CD4-positive, CD25-positive, alpha-beta regulatory T cell (primary cell): ENCODE data around the gene COPA. TPM values are rescaled to one million over a fixed set of nuclear protein-coding genes. Genes with fewer than 3 reads are reported as not detected.

ENCODE experiments used
- ATAC-seq, 2 donors: fragments of 150-1000 bp; cut with Tn5 transposase; one replicate each; pipeline ENCODE4 v1.10.0; 2021; ENCODE audit warnings: low read depth in 2 of 2, moderate number of reproducible peaks in 2 of 2, moderate library complexity in 1 of 2
- DNase-seq, 3 donors: peaks; one replicate each; pipeline versions ENCODE4 v3.0.0 to v3.0.0-alpha.2; 2012 to 2022; ENCODE audit warnings: mixed read lengths in 1 of 3
- H3K27ac ChIP-seq: one replicate; pipeline ENCODE4 v1.7.0; 2013; ENCODE audit warnings: mild to moderate bottlenecking, low read length; ENCODE audit not compliant: insufficient read depth, poor library complexity, severe bottlenecking
- H3K27me3 ChIP-seq: one replicate; pipeline ENCODE4 v1.7.0; 2013; ENCODE audit warnings: low read length; ENCODE audit not compliant: control insufficient read depth, insufficient read depth
- H3K36me3 ChIP-seq: one replicate; pipeline ENCODE4 v1.7.0; 2013; ENCODE audit warnings: mild to moderate bottlenecking, low read length, moderate library complexity; ENCODE audit not compliant: control insufficient read depth, insufficient read depth
- H3K4me1 ChIP-seq: 2 replicates; pipeline ENCODE4 v1.7.0; 2013; ENCODE audit warnings: mild to moderate bottlenecking, low read length; ENCODE audit not compliant: insufficient read depth, control insufficient read depth, poor library complexity, severe bottlenecking
- H3K4me3 ChIP-seq: one replicate; pipeline ENCODE4 v1.7.0; 2013; ENCODE audit warnings: low read depth, mild to moderate bottlenecking, low read length, moderate library complexity
- H3K9me3 ChIP-seq, 2 experiments: 1 replicate in 1 of 2; 2 replicates in 1 of 2; pipeline ENCODE4 v1.7.0; 2013; ENCODE audit warnings: low read length in 2 of 2, mild to moderate bottlenecking in 1 of 2, moderate library complexity in 1 of 2; ENCODE audit not compliant: control insufficient read depth in 2 of 2
- H3K27ac Mint-ChIP-seq, 3 donors: one replicate each; pipeline ENCODE4 v1.8.0; 2020 to 2022; ENCODE audit warnings: mild to moderate bottlenecking in 3 of 3, mixed read lengths in 3 of 3, moderate library complexity in 2 of 3
- H3K27me3 Mint-ChIP-seq: one replicate; pipeline ENCODE4 v1.8.0; 2022; ENCODE audit warnings: mild to moderate bottlenecking, mixed read lengths
- H3K36me3 Mint-ChIP-seq: one replicate; pipeline ENCODE4 v1.8.0; 2020; ENCODE audit warnings: mixed read lengths
- H3K4me1 Mint-ChIP-seq, 4 donors: one replicate each; pipeline ENCODE4 v1.8.0; 2020 to 2022; ENCODE audit warnings: mixed read lengths in 4 of 4, mild to moderate bottlenecking in 1 of 4
- H3K4me3 Mint-ChIP-seq, 4 donors: one replicate each; pipeline ENCODE4 v1.8.0; 2020 to 2022; ENCODE audit warnings: mild to moderate bottlenecking in 4 of 4, mixed read lengths in 4 of 4, moderate library complexity in 3 of 4
- H3K9me3 Mint-ChIP-seq, 7 donors: one replicate each; pipeline ENCODE4 v1.8.0; 2020 to 2022; ENCODE audit warnings: mixed read lengths in 7 of 7, mild to moderate bottlenecking in 3 of 7, moderate library complexity in 2 of 7
- polyA plus RNA-seq, 4 donors: library from polyadenylated mRNA; unstranded; fragments of 300-500 nt; fragmentation: Illumina TruSeq; gene quantifications; one replicate each; pipeline ENCODE4 v1.2.3, GENCODE V29; 2021
- total RNA-seq: library from RNA; stranded (reverse); gene quantifications from one replicate; pipeline ENCODE4 v1.2.3, GENCODE V29; 2022

Gene COPA
- total and polyA plus RNA-seq, 5 donors from 2014 or later, result 121 to 150 (median 140) TPM

DNA sequence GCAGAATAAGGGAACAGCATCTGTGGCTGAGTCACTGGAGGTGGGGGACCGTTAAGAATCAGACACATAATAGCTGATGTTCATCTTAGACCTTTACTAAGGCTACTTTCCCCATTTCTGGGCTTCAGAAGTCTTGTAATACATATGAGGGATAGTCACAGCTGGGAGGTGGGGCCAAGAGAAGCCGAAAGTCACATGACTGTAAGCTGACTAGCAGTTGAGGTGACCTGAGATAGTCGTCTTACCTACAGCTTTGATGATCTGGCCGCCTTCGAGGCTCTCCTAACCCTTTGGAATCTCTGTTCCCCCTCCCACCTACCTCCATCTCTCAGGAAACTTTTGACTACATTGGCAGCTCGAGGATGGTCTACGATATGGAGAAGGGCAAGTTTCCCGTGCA is 9.5 kb upstream of the COPA start:
- ATAC-seq (no peak), DNase-seq (no peak)
- H3K36me3 Mint-ChIP-seq, result peaks cover 66% of the 10 kb centered on the region

DNA sequence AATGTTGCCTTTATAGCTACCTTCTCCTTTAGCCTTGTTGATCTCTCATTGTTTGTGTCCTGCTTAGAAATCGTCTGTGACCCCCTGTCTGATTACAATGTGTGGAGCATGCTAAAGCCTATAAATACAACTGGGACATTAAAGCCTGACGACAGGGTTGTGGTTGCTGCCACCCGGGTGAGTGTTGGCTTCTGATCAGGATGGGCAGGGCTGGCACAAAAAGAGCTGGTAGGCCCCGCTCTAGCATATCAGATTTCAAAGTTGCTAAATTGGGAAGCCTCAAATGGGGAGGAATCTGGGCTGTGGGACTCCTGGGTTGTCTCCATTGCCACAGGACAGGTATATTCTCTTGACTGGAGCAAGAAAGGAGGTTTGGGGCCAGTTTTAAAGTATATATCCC is 8.6 kb upstream of the COPA start:
- H3K4me3 Mint-ChIP-seq, result no peak overlapping the region
- H3K27me3 Mint-ChIP-seq, result no peaks in the 10 kb centered on the region
- Histone ChIP-seq H3K27me3 (no peaks in the 10 kb centered on the region), H3K9me3 (no peaks in the 10 kb centered on the region), H3K4me3 (no peak overlapping the region), H3K36me3 (peaks cover 95% of the 10 kb centered on the region), H3K27ac (no peak overlapping the region), H3K4me1 (no peaks in the 10 kb centered on the region)
- no peaks in the 10 kb centered on the region for H3K9me3 Mint-ChIP-seq
- H3K4me1 Mint-ChIP-seq, result peaks cover 5 to 21% (median 11%) of the 10 kb centered on the region in 4 donors
- no peak overlapping the region for H3K27ac Mint-ChIP-seq
- ATAC-seq, result no peak
- H3K36me3 Mint-ChIP-seq, result peaks cover 65% of the 10 kb centered on the region
- DNase-seq, result no peak

More for the DNA sequence above, 9.5 kb upstream of the COPA start:
- peak overlapping the region in 1 of 4 donors; percentile 32 for H3K4me3 Mint-ChIP-seq
- H3K9me3 Mint-ChIP-seq, result no peaks in the 10 kb centered on the region
- Histone ChIP-seq H3K36me3 (peaks cover 97% of the 10 kb centered on the region), H3K9me3 (no peaks in the 10 kb centered on the region), H3K4me3 (no peak overlapping the region), H3K27ac (no peak overlapping the region), H3K4me1 (no peaks in the 10 kb centered on the region), H3K27me3 (no peaks in the 10 kb centered on the region)
- H3K27ac Mint-ChIP-seq, result no peak overlapping the region
- peaks cover 0 to 11% (median 4%) of the 10 kb centered on the region in 4 donors for H3K4me1 Mint-ChIP-seq
- no peaks in the 10 kb centered on the region for H3K27me3 Mint-ChIP-seq

- Histone ChIP-seq H3K27ac (no peak overlapping the region), H3K4me1 (peaks cover 16% of the 10 kb centered on the region), H3K9me3 (no peaks in the 10 kb centered on the region), H3K36me3 (peaks cover 56% of the 10 kb centered on the region), H3K27me3 (no peaks in the 10 kb centered on the region), H3K4me3 (no peak overlapping the region)
- H3K27ac Mint-ChIP-seq, result no peak overlapping the region
- peaks cover 36% of the 10 kb centered on the region for H3K36me3 Mint-ChIP-seq
- ATAC-seq, result no peak
- peaks cover 14 to 50% (median 35%) of the 10 kb centered on the region in 4 donors for H3K4me1 Mint-ChIP-seq
- peak overlapping the region in 1 of 4 donors; percentile 71 for H3K4me3 Mint-ChIP-seq
- peaks cover 4% of the 10 kb centered on the region for H3K27me3 Mint-ChIP-seq
- no peak for DNase-seq
- H3K9me3 Mint-ChIP-seq, result peaks cover 0 to 2% (median 0%) of the 10 kb centered on the region in 7 donors
Observed at GRCh38 chr1:160346958-160347357, 3.9 kb upstream of the COPA start.

- Histone ChIP-seq H3K36me3 (peaks cover 51% of the 10 kb centered on the region), H3K4me1 (peaks cover 21% of the 10 kb centered on the region), H3K9me3 (no peaks in the 10 kb centered on the region), H3K4me3 (no peak overlapping the region), H3K27me3 (no peaks in the 10 kb centered on the region), H3K27ac (no peak overlapping the region)
- Mint-ChIP-seq H3K4me3 (peak overlapping the region in 2 of 4 donors; percentile 15 to 99), H3K36me3 (peaks cover 35% of the 10 kb centered on the region), H3K27ac (no peak overlapping the region), H3K9me3 (peaks cover 0 to 2% (median 0%) of the 10 kb centered on the region in 7 donors), H3K27me3 (peaks cover 4% of the 10 kb centered on the region), H3K4me1 (peaks cover 19 to 55% (median 38%) of the 10 kb centered on the region in 4 donors)
- DNase-seq (no peak), ATAC-seq (no peak)
Observed at GRCh38 chr1:160346463-160346862, 3.4 kb upstream of the COPA start.

DNA sequence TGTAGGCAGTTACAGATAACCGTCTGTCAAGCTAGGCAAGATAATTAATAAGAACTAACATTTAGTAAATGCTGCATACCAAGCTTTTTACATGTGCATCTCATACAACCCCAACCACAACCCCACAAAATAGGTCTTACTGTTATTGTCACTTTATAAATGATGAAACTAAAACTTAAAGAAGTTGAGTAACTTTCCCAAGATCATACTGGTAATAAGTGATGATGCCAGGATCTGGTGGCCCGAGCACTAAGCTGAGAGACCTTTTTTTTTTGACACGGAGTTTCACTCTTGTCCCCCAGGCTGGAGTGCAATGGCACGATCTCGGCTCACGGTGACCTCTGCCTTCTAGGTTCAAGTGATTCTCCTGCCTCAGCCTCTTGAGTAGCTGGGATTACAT is 1.9 kb upstream of the COPA start:
- DNase-seq, result no peak
- H3K4me1 Mint-ChIP-seq, result peaks cover 34 to 70% (median 52%) of the 10 kb centered on the region in 4 donors
- no peaks in the 10 kb centered on the region for H3K27me3 ChIP-seq
- peaks cover 38% of the 10 kb centered on the region for H3K36me3 ChIP-seq
- no peak overlapping the region for H3K27ac ChIP-seq
- H3K9me3 ChIP-seq, result no peaks in the 10 kb centered on the region
- peak overlapping the region in 2 of 3 donors; percentile 78 to 98 for H3K27ac Mint-ChIP-seq
- H3K9me3 Mint-ChIP-seq, result peaks cover 0 to 2% (median 0%) of the 10 kb centered on the region in 7 donors
- H3K27me3 Mint-ChIP-seq, result peaks cover 4% of the 10 kb centered on the region
- no peak for ATAC-seq
- peak overlapping the region; percentile 99 for H3K4me3 ChIP-seq
- H3K36me3 Mint-ChIP-seq, result peaks cover 25% of the 10 kb centered on the region
- H3K4me3 Mint-ChIP-seq, result peak overlapping the region; percentile 99 to 100 (median 100)
- H3K4me1 ChIP-seq, result peaks cover 31% of the 10 kb centered on the region

DNA sequence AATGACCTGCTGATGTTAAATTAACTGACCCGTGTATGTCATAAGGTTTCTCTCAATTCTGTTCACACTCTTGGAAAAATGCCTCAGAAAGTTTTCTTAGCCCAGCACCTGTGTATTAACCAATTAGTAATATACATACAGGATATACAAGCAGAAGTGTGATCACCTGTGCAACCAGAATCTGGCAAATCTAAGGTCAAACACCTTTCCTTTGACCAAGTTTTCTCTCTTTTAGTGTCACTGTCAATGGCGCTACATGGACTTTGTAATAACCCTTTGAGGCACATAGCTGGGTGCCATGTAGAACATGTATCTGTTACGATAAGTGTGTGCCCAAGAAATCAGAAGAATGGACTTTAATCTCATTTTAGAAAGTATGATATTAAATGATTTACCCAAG is 1.2 kb upstream of the COPA start:
- Mint-ChIP-seq H3K27me3 (peaks cover 4% of the 10 kb centered on the region), H3K9me3 (peaks cover 0 to 2% (median 0%) of the 10 kb centered on the region in 7 donors), H3K27ac (peak overlapping the region; percentile 98 to 100 (median 100)), H3K4me1 (peaks cover 33 to 76% (median 56%) of the 10 kb centered on the region in 4 donors), H3K4me3 (peak overlapping the region; percentile 99 to 100 (median 100)), H3K36me3 (peaks cover 22% of the 10 kb centered on the region)
- ATAC-seq, result no peak
- H3K36me3 ChIP-seq, result peaks cover 38% of the 10 kb centered on the region
- no peaks in the 10 kb centered on the region for H3K9me3 ChIP-seq
- DNase-seq, result no peak
- H3K27me3 ChIP-seq, result no peaks in the 10 kb centered on the region
- no peak overlapping the region for H3K27ac ChIP-seq
- H3K4me3 ChIP-seq, result peak overlapping the region; percentile 99
- peaks cover 31% of the 10 kb centered on the region for H3K4me1 ChIP-seq

DNA sequence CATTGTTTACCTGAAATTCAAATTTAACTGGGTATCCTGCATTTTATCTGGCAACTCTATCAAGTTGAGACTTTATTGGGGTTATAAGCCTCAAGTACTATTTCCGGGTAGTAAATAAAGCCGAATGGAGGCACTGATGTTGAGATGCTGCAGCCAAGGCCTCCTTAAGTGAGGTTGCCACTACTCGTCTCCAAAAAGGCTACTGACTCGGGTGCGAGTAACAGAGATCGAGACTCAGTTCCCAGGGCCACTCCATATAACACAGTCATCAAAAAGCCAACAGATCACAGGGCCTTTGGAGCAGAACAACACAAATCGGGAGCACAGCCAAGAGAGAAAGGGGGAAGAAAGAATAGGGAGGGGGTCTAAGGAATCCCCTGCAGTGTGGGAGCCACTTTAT is 524 bp downstream of the COPA start:
- peaks cover 31% of the 10 kb centered on the region for H3K4me1 ChIP-seq
- peaks cover 32% of the 10 kb centered on the region for H3K36me3 Mint-ChIP-seq
- peak overlapping the region; percentile 99 for H3K4me3 ChIP-seq

DNA sequence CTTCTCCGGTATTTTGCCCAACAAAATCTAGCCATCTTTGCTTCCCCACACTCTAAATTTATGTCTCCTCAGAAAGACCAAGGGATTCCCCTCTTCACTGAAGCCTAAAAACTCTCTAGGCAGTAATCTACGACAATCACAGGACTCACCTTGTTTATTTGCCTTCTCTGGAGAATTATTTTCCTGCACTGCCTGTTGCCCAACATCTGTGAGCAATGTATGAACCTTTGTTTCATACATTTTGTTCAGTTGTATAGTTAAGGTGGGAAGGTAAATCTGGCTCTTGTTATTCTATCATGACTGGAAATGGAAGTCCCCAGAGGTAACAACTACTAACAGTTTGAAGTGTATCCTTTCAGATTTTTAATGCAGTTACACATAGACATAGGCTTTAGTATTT is 2.2 kb downstream of the COPA start:
- peaks cover 30% of the 10 kb centered on the region for H3K36me3 Mint-ChIP-seq
- peaks cover 0 to 2% (median 0%) of the 10 kb centered on the region in 7 donors for H3K9me3 Mint-ChIP-seq
- peaks cover 42 to 73% (median 54%) of the 10 kb centered on the region in 4 donors for H3K4me1 Mint-ChIP-seq
- ATAC-seq (no peak), DNase-seq (no peak)
- peak overlapping the region; percentile 99 to 100 (median 100) for H3K4me3 Mint-ChIP-seq
- peaks cover 31% of the 10 kb centered on the region for H3K4me1 ChIP-seq
- no peak overlapping the region for H3K27ac ChIP-seq
- H3K27me3 ChIP-seq, result no peaks in the 10 kb centered on the region
- peaks cover 45% of the 10 kb centered on the region for H3K36me3 ChIP-seq
- no peaks in the 10 kb centered on the region for H3K9me3 ChIP-seq
- peaks cover 4% of the 10 kb centered on the region for H3K27me3 Mint-ChIP-seq
- peak overlapping the region in 2 of 3 donors; percentile 5 to 40 for H3K27ac Mint-ChIP-seq
- peak overlapping the region; percentile 99 for H3K4me3 ChIP-seq

More for the DNA sequence above, 524 bp downstream of the COPA start:
- H3K4me1 Mint-ChIP-seq, result peaks cover 44 to 83% (median 61%) of the 10 kb centered on the region in 4 donors
- Histone ChIP-seq H3K9me3 (no peaks in the 10 kb centered on the region), H3K27me3 (no peaks in the 10 kb centered on the region), H3K36me3 (peaks cover 40% of the 10 kb centered on the region), H3K27ac (peak overlapping the region; percentile 90)
- peaks cover 0 to 2% (median 0%) of the 10 kb centered on the region in 7 donors for H3K9me3 Mint-ChIP-seq
- H3K4me3 Mint-ChIP-seq, result peak overlapping the region; percentile 99 to 100 (median 100)
- H3K27me3 Mint-ChIP-seq, result peaks cover 4% of the 10 kb centered on the region
- DNase-seq, result peak in 1 of 3 donors; percentile 45
- peak in 1 of 2 donors; percentile 1 for ATAC-seq
- peak overlapping the region; percentile 98 to 100 (median 100) for H3K27ac Mint-ChIP-seq
